ENCODE measurements around the gene RNF111. TPM values are rescaled to one million over a fixed set of nuclear protein-coding genes. Genes with fewer than 3 reads are reported as not detected.

Gene RNF111
- polyA plus RNA-seq, 2 of the 4 experiments (the other 2 are of a cell fraction): 25.0 to 42.7 TPM

DNA sequence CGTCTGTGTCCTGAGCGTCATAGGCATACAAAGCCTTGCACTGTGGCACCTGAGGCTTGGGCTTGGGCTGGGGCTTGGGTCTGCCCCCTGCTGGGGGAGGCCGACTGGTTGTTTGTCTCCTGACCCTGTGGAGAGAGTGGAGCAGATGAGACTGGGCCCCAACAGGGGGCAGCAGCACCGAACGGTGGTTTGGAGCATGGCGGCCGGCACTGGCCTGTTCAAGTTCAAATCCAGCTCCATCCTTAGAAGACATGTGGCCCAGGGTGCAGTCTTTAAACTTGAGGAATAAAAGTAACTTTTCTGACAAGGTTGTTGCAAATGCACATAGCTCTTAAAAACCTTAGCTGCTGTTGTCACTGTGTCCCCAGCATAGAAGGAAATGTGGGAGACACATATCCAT lies 150.8 kb downstream of the RNF111 start (continued):
- TF ChIP-seq, protein P1, sequence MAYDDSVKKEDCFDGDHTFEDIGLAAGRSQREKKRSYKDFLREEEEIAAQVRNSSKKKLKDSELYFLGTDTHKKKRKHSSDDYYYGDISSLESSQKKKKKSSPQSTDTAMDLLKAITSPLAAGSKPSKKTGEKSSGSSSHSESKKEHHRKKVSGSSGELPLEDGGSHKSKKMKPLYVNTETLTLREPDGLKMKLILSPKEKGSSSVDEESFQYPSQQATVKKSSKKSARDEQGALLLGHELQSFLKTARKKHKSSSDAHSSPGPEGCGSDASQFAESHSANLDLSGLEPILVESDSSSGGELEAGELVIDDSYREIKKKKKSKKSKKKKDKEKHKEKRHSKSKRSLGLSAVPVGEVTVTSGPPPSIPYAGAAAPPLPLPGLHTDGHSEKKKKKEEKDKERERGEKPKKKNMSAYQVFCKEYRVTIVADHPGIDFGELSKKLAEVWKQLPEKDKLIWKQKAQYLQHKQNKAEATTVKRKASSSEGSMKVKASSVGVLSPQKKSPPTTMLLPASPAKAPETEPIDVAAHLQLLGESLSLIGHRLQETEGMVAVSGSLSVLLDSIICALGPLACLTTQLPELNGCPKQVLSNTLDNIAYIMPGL (CRISPR knock-in tag; IDR thresholded peaks at IDR 0.05; ENCODE audit: borderline replicate concordance): no peak
- TF ChIP-seq KDM5A (IDR thresholded peaks at IDR 0.05) (no peak), HOXB5 (CRISPR knock-in tag; IDR thresholded peaks at IDR 0.05) (0 out of 2 replicates have a peak, but pooled peaks have one; percentile 40), NPAS2 (CRISPR knock-in tag; IDR thresholded peaks at IDR 0.05; ENCODE audit: borderline replicate concordance) (no peak), CBX2 (IDR thresholded peaks at IDR 0.05; ENCODE audit: borderline replicate concordance, low read depth) (no peak), BHLHE40 (IDR thresholded peaks at IDR 0.05; ENCODE audit: low read depth, low read length) (no peak), EHF (CRISPR knock-in tag; IDR thresholded peaks at IDR 0.05) (no peak), HOXA7 (CRISPR knock-in tag; IDR thresholded peaks at IDR 0.05) (no peak), CHD2 (IDR thresholded peaks at IDR 0.05; ENCODE audit: low read length, partially characterized antibody) (no peak), HOXB13 (CRISPR knock-in tag; IDR thresholded peaks at IDR 0.05; ENCODE audit: low read depth) (no peak), HEYL (CRISPR knock-in tag; IDR thresholded peaks at IDR 0.05) (no peak), RAD21 (conservative IDR thresholded peaks at IDR 0.05 in 1 of 2, IDR thresholded peaks at IDR 0.05 in 1 of 2) (peak; percentile 58 to 59), ESRRA (IDR thresholded peaks at IDR 0.05; ENCODE audit: borderline replicate concordance, low read length) (no peak), ZFP36 (IDR thresholded peaks at IDR 0.05; ENCODE audit: borderline replicate concordance, partially characterized antibody) (no peak), RCOR1 (IDR thresholded peaks at IDR 0.05; ENCODE audit: low read depth, low read length) (0 out of 2 replicates have a peak, but pooled peaks have one; percentile 7), EHMT2 (IDR thresholded peaks at IDR 0.05; ENCODE audit: low read depth) (peak; percentile 55), NFE2L2 (conservative IDR thresholded peaks at IDR 0.05; ENCODE audit: low read length) (no peak), GATA3 (IDR thresholded peaks at IDR 0.05; ENCODE audit: borderline replicate concordance) (no peak)
- TF ChIP-seq, protein P2, sequence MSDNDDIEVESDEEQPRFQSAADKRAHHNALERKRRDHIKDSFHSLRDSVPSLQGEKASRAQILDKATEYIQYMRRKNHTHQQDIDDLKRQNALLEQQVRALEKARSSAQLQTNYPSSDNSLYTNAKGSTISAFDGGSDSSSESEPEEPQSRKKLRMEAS (IDR thresholded peaks at IDR 0.05): peak; percentile 69; the same call in 1 of the 2 replicates
- TF ChIP-seq, protein P3, sequence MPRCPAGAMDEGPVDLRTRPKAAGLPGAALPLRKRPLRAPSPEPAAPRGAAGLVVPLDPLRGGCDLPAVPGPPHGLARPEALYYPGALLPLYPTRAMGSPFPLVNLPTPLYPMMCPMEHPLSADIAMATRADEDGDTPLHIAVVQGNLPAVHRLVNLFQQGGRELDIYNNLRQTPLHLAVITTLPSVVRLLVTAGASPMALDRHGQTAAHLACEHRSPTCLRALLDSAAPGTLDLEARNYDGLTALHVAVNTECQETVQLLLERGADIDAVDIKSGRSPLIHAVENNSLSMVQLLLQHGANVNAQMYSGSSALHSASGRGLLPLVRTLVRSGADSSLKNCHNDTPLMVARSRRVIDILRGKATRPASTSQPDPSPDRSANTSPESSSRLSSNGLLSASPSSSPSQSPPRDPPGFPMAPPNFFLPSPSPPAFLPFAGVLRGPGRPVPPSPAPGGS (IDR thresholded peaks at IDR 0.05): no peak
- TF ChIP-seq, protein P4, sequence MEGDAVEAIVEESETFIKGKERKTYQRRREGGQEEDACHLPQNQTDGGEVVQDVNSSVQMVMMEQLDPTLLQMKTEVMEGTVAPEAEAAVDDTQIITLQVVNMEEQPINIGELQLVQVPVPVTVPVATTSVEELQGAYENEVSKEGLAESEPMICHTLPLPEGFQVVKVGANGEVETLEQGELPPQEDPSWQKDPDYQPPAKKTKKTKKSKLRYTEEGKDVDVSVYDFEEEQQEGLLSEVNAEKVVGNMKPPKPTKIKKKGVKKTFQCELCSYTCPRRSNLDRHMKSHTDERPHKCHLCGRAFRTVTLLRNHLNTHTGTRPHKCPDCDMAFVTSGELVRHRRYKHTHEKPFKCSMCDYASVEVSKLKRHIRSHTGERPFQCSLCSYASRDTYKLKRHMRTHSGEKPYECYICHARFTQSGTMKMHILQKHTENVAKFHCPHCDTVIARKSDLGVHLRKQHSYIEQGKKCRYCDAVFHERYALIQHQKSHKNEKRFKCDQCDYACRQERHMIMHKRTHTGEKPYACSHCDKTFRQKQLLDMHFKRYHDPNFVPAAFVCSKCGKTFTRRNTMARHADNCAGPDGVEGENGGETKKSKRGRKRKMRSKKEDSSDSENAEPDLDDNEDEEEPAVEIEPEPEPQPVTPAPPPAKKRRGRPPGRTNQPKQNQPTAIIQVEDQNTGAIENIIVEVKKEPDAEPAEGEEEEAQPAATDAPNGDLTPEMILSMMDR (IDR thresholded peaks at IDR 0.05): peak; percentile 83

DNA sequence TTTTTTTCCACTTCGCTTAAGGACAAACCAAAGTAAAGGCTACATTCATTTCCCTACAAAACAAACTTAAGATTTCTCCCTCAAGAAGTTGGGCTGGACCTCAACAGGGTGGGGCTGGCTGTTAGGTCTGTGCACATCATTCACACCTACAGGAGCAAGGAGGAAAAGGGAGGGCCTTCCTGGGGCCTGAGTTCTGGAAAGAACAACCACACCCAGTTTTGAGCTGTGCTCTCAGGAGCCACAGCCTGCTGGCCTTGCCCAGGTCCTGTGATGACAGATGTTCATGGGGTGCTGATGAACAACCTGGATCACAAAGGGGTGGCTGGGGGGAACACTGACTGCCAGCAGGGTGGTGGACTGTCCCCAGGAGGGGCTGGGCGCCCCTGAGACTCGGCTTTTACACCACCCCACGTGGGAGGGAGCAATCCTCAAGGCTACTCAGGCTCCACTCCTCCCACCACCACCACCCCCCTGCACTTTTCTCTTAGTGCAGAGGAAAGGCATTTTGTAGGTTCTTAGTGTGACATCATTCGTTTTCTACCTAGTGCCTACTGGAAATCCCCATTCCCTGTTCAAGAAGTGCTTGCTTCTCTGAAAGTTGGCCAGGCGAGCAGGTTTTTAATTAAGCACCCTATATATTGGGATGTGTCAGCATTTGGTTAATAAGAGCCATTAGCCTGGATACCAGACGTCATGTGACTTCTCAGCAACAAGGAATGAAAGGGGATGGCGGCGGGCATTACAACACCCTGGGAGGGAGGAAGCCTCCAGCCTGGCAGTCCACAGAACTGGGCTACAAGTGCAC lies 153.2 kb downstream of the RNF111 start:
- TF ChIP-seq CBX8 (IDR thresholded peaks at IDR 0.05) (no peak), FOSB (CRISPR knock-in tag; IDR thresholded peaks at IDR 0.05) (no peak), CEBPB (IDR thresholded peaks at IDR 0.05) (no peak), ZFP36 (IDR thresholded peaks at IDR 0.05; ENCODE audit: borderline replicate concordance, partially characterized antibody) (no peak), MAFK (IDR thresholded peaks at IDR 0.05; ENCODE audit: partially characterized antibody) (peak; percentile 19)
- TF ChIP-seq, protein P5, sequence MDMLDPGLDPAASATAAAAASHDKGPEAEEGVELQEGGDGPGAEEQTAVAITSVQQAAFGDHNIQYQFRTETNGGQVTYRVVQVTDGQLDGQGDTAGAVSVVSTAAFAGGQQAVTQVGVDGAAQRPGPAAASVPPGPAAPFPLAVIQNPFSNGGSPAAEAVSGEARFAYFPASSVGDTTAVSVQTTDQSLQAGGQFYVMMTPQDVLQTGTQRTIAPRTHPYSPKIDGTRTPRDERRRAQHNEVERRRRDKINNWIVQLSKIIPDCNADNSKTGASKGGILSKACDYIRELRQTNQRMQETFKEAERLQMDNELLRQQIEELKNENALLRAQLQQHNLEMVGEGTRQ (IDR thresholded peaks at IDR 0.05): peak; percentile 22; the same call in 1 of the 2 replicates
- ChIA-PET POLR2A (no interaction called here), CTCF (interaction anchor here (0.6 to 1.5 kb wide), 3 partner anchors 18 to 352 kb away, joined by 3 to 4 read pairs (median 3); no protein-coding TSS in a partner anchor)
- peaks cover 14% of the 10 kb centered on the region; the same call in 2 of the 3 replicates for H3K4me1 ChIP-seq
- H3K9me3 ChIP-seq: no peaks in the 10 kb centered on the region
- H3K27ac ChIP-seq: peak overlapping the region in 1 of 2 experiments; percentile 53; a peak in 2 of 6 replicates
- no peak for FAIRE-seq
- peak in 1 of 2 experiments; percentile 3; a peak in 2 of 6 replicates for ATAC-seq
- H3K4me3 ChIP-seq: no peak overlapping the region
- 87% methylated on average over 9 of the region's 9 CpGs for WGBS (ENCODE audit: missing lambda C conversion rate)
- DNase-seq (ENCODE audit: low read depth in 1 of 2, low spot score in 1 of 2): no peak
- H3K4me2 ChIP-seq: no peak overlapping the region
